Bronchial epithelial cell (primary cell): ENCODE data around the gene CRLF3. TPM values are rescaled to one million over a fixed set of nuclear protein-coding genes. Genes with fewer than 3 reads are reported as not detected.
"Not testable (repeated sequence)": the region's sequence is repeated elsewhere in the genome, so short reads cannot be mapped to it uniquely, and the experiment has no call there.

Source experiments
- DNase-seq: peaks from one replicate; pipeline ENCODE4 v3.0.0-alpha.2; 2010; ENCODE audit warnings: low read depth
- FAIRE-seq: peaks from 2 replicates; lab custom pipeline; 2011; peaks lifted over from hg19 to GRCh38; lab: Jason Lieb, UNC
- H3K27me3 ChIP-seq: 2 replicates; pipeline ENCODE4 v1.5.1; 2011; ENCODE audit warnings: low read length; ENCODE audit not compliant: control insufficient read depth, insufficient read depth
- H3K36me3 ChIP-seq: 2 replicates; pipeline ENCODE4 v1.5.1; 2011; ENCODE audit warnings: low read length; ENCODE audit not compliant: control insufficient read depth, insufficient read depth
- H3K4me3 ChIP-seq: 2 replicates; pipeline ENCODE4 v1.5.1; 2011; ENCODE audit warnings: mild to moderate bottlenecking, low read depth, low read length, control low read depth
- CTCF ChIP-seq: IDR thresholded peaks from 2 replicates; pipeline ENCODE4 v1.5.1; 2011; ENCODE audit warnings: mild to moderate bottlenecking, moderate library complexity, low read length, control low read depth, inconsistent platforms; ENCODE audit not compliant: insufficient read depth, severe bottlenecking
- total RNA-seq: library from RNA; depleted of rRNA; stranded (reverse); fragments of >200 nt; gene quantifications from 2 replicates; pipeline ENCODE4 v1.2.1, GENCODE V29; 2014

Gene CRLF3
- total RNA-seq, 1 donor from 2014 or later, result 27.6 TPM

GRCh38 chr17:30794372-30794771 is 30.1 kb downstream of the CRLF3 start:
- no peak for TF ChIP-seq CTCF
- no peak overlapping the region for H3K4me3 ChIP-seq
- H3K27me3 ChIP-seq, result no peaks in the 10 kb centered on the region
- H3K36me3 ChIP-seq, result peaks cover 2% of the 10 kb centered on the region
- peak; percentile 48 for DNase-seq
- FAIRE-seq, result no peak

GRCh38 chr17:30793282-30793977 is 31.1 kb downstream of the CRLF3 start:
- Histone ChIP-seq H3K27me3 (no peaks in the 10 kb centered on the region), H3K36me3 (peaks cover 3% of the 10 kb centered on the region), H3K4me3 (no peak overlapping the region)
- DNase-seq, result no peak
- TF ChIP-seq CTCF, result no peak
- FAIRE-seq, result no peak

GRCh38 chr17:30790279-30790678 is 34.2 kb downstream of the CRLF3 start:
- Histone ChIP-seq H3K36me3 (peaks cover 3% of the 10 kb centered on the region), H3K27me3 (no peaks in the 10 kb centered on the region), H3K4me3 (no peak overlapping the region)
- no peak for FAIRE-seq
- TF ChIP-seq CTCF, result no peak
- DNase-seq, result no peak

- Histone ChIP-seq H3K27me3 (no peaks in the 10 kb centered on the region), H3K4me3 (no peak overlapping the region), H3K36me3 (peaks cover 3% of the 10 kb centered on the region)
- FAIRE-seq, result no peak
- no peak for TF ChIP-seq CTCF
- no peak for DNase-seq
Observed at GRCh38 chr17:30788918-30789317, 35.6 kb downstream of the CRLF3 start.

- no peak for TF ChIP-seq CTCF
- DNase-seq (no peak), FAIRE-seq (no peak)
- no peak overlapping the region for H3K4me3 ChIP-seq
- no peaks in the 10 kb centered on the region for H3K27me3 ChIP-seq
- H3K36me3 ChIP-seq, result no peaks in the 10 kb centered on the region
Observed at GRCh38 chr17:30782206-30782605, 42.3 kb downstream of the CRLF3 start.

- no peak for DNase-seq
- H3K36me3 ChIP-seq, result no peaks in the 10 kb centered on the region
- H3K27me3 ChIP-seq, result no peaks in the 10 kb centered on the region
- H3K4me3 ChIP-seq, result no peak overlapping the region
- no peak for FAIRE-seq
- no peak for TF ChIP-seq CTCF
Observed at GRCh38 chr17:30780343-30780742, 44.1 kb downstream of the CRLF3 start.

GRCh38 chr17:30768771-30769170 is 55.7 kb downstream of the CRLF3 start:
- not testable (repeated sequence) for H3K36me3 ChIP-seq, H3K27me3 ChIP-seq, H3K4me3 ChIP-seq, FAIRE-seq
- peak; percentile 10 for DNase-seq

- H3K27me3 ChIP-seq, H3K36me3 ChIP-seq, FAIRE-seq, H3K4me3 ChIP-seq: not testable (repeated sequence)
- peak; percentile 15 for DNase-seq
Observed at GRCh38 chr17:30767641-30768404, 56.7 kb downstream of the CRLF3 start.
